Activated naive CD4-positive, alpha-beta T cell treated with Interleukin-2 at 50 U/mL for 16 hours (primary cell): ENCODE measurements around the gene TRAK1.

Source experiments
- DNase-seq: peaks from one replicate; pipeline ENCODE4 v3.0.0-alpha.2; 2020

TRAK1 gene

DNA sequence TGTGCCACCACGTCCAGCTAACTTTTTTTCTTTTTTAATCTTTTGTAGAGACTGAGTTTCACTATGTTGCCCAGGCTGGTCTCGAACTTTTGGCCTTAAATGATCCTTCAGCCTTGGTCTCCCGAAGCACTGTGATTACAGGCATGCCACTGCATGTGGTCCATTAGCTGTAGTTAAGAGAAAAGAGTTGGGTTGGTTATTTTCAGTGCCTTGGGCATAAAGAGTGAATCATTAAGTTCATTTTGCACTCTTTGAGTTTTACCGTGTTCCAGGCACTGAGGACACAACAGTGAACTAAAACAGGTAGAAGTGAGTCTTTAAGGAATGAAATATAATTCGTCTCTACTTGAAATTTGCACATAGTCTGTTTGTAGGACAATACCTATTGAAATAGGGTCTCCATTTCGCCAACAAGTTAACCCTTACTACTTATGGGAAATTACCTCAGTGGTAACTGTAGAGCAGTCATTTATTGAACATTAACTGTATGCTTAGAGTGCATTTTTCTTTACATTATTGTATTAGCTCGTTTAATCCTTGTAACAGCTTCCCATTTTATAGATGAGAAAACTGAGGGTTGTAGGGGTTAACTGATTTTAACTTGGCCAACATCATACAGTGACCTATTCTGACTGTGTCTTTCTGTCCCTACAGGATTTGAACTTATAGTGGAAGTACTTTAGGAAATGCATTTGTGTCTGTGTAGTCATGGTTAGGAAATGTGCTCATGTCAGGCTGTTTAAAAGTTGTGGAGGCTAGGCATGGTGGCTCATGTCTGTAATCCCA, 22.7 kb upstream of the TRAK1 start:
- DNase-seq, result no peak

DNA sequence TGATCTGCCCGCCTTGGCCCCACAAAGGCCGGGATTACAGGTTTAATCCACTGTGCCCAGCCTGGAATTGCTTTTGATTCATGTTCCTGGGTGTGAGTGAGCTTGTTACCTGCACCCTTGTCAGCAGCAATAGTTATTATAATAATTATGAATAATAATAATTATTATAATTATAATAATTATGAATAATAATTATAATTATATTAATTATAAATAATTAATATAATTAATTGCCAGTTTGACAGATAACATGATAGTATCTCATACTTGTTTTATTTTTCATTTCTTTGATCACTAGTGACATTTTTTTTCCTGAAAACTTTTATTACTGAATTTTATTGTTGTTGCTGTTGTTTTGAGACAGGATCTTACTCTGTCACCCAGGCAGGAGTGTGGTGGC, 21.1 kb upstream of the TRAK1 start:
- DNase-seq, result no peak

DNA sequence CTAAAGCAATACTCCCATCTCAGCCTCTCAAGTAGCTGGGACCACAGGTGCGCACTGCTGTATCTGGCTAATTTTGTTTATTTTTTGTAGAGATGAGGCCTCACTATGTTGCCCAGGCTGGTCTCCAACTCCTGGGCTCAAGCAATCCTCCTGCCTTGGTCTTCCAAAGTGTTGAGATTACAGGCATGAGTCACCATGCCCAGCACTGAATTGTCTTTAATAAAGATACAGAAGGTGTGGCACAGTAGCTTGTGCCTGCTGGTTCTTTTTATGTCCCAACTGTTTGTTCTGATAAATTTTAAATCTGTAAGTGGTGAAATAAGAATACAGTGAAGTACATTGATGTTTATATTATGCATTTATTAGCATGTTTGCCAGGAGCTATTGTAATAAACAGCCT, 20.6 kb upstream of the TRAK1 start:
- DNase-seq, result no peak

DNA sequence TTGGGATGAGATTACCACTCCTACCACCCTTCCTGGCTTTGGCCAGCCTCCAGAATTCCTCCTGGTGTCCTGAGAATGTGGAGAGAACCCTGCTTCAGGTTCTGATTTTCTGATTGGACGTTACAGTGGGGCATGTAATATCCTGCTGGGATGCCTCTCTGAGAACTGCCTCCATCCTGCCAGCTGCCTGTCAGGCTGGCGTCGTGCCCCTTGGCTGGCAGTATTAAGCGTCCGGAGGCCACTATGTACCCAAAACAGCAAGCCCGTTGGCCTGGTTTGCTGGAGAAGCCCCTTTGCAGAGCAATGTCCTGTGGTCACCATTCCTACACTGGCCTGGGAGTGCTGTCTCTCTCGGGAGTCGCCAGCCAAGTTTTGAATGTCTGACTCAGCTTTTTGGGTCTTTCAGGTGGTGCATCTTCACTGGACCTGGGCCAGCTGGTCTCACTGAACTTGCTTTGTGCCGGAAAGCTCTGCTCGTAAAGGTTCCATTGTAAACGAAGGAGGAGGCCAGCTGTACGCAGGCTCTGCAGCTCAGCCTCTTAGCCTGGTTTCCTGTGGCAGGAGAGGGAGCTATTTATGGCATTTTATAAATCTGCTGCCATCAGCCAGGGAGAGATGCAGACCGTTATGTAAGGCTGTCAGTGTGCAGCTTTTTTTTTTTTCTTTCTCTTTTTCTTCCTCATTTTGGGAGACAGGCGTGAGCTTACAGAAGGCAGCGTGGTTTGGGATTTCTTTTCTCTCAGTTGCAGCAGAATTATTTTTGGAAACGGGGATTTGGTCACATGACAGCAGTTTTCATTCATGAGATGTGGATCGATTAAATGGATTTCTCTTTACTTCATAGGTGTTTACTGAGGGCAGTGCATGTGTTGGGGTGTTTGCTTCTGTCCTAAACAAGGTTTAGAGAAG, 19.0 kb upstream of the TRAK1 start:
- DNase-seq, result no peak

DNA sequence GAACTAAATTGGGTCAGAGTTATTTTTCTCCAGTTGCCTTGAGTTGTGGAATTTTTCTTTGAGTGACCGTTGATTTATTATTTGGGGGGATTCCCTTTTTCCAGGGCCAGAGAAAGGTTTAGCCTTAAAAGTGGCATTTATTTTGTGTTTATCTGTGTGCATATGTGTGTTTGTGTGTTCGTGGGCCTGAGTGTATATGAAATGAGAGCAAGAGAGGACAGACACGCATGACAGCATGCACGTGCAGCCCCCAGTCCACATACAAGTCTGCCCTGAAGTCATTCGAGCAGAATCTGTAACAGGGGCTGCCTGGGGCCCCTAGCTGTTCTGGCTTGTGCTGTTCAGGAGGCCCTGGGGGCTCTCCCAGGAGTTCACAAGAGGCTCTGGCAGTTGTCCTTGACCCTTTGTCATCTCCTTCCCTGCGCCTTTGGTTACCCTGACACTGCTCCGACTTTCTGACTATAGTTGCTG, 18.3 kb upstream of the TRAK1 start:
- DNase-seq, result no peak

DNA sequence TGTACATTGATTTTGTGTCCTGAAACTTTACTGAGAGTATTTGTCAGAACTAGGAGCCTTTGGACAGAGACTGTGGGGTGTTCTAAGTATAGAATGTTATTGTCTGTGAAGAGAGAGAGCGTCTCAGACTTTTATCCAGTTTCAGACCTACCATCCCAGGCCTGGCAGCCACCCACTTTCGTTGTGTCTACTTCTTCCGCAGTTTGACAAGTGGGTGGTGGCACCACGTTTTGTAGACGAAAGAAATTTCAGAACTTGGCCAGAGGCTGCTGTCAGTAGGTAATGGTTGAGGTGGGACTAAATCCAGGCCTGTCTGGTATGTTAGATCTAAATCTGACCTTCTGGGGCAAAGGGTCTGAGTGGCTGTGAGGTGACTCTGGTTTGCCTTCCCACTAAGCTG, 13.4 kb upstream of the TRAK1 start:
- peak; percentile 15 for DNase-seq

DNA sequence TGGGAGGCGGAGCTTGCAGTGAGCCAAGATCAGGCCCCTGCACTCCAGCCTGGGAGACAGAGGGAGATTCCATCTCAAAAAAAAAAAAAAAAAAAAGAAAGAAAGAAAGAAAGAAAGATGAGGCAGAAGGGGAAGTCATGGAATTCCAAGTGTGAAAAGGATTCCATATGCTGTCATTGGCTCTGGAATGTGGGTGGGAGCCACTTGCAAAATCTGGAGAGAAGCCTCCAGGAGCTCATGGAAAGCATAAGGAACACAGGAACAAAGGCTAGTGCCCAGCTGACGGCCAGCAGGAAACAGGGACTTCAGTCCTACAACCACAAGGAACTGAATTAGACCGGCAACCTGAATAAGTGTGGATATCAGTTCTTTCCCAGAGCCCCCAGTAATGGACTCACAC, 12.5 kb upstream of the TRAK1 start:
- no peak for DNase-seq

DNA sequence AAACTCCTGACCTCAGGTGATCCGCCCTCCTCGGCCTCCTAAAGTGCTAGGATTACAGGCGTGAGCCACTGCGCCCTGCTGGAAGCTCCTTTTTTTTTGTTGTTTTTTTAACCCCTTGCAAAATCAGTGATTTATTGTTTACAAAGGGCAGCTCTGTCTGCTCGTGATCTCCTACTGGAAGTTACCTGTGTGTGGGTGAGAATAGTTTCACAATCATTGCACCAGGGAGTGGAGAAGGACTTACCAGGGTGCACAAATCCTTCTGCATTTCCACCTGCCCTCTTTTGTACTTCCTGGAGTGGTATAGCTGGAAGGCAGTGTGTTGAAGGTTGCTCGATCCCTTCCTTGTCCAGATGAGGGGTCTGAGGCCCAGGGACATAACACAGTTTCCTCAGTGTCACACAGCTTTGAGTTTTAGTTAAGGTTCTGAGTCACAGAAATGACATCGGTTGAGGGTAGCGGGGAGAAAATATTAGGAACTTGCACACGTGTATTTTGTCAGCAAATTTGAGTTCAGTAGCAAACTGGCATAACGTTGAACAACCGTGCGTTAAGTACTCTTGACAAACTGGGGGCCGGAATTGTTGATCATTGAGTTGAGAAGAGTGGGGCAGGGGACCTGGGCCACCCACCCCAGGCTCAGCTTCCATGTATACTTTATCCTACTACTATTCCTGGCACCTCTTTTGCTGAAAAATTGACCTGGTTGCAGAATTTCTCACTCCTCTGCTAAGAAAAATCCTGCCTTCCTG, 11.3 kb upstream of the TRAK1 start:
- no peak for DNase-seq

DNA sequence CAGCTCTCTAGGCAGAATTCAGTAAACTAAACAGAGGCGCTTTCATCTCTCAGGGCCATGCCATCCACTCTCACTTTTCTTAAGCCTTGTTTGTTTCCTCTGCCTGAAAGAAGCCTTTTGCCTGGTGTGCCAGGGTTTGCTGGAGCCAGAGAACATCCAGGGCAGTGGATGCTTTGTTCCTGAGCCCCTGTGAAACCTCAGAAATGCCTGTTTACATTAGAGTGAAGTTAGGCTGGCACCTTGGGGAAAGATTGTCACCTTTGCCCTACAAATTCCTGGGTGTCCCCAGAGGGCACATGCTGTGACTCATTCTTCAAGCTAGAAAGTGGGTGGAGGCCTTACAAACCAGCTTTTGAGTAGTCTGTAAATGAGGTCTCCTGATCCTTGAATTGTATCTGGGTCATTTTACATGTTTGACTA, 10.7 kb upstream of the TRAK1 start:
- DNase-seq, result peak; percentile 32

DNA sequence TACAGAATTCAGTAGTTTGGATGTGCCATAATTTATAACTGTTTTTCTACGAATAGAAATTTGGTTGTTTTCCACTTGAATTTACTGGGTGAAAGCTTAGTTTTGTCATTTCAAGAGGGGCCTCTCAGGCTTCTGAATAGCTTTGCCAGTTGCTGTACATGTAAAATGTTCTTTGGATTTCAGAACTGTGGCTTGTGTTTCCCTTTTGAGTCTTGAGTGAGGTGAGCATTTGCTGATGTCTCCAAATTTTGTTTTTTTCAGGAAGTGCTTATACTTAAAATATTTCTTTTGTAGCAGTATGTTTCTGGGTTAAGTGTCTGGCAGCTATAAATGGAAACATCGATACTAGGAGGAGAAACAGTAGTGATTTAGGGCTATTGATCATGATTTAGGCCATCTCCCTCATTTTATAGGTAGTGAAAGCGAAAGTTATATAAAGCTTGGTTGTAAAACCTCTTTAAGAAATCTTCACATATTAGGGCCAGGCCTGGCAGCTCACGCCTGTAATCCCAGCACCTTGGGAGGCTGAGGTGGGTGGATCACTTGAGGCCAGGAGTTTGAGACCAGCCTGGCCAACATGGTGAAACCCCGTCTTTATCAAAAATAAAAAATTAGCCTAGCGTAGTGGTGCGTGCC, 9.2 kb upstream of the TRAK1 start:
- no peak for DNase-seq

DNA sequence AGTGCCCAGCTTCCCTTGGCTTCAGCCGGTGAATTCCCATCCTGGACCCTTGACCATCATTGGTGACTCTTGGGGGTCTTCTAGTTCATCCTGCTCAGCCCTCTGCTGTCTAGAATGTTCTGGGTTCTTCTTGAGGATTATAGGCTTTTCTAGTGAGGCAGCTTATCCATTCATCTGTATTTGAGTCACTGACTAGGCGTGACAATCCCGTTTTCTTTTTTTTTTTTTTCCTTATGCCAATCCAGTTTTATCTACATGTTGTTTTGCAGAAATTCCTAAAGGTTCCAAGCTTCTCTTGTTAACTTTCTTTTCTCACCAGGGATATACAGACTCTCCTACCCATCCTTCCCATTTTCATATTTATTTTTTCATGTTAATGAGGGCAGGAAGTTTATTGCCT, 6.6 kb upstream of the TRAK1 start:
- DNase-seq, result no peak

DNA sequence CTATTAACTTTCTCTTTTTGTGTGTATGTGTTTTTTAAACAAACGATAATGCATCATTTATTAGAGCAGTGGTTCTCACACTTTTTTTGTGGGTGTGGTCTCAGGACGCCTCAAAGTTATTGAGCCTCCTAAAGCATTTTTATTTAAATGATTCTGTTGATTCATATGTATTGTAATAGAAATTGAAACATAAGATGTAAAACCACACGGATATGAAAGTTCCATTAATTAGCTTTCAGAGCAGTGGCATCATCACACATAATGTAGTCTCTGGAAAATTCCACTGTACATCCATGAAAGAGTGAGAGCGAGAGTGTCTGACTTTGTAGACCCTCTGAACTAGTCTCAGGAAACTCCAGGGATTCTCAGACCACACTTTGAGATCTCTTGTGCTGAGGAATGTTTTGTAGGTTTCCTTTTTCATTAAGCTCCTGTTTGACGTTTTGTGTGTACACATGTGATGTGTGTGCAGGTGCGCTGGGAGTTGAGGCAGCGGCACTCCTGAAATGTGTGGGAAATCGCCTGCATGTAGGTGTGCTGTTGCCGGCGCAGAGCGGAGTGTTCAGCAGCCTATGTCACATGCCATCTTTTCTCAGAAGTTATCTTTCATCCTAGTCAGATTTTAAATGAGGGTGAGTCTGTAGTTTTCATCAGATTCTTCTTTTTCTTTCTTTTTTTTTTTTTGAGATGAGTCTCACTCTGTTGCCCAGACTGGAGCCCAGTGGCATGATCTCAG, 5.3 kb upstream of the TRAK1 start:
- no peak for DNase-seq

DNA sequence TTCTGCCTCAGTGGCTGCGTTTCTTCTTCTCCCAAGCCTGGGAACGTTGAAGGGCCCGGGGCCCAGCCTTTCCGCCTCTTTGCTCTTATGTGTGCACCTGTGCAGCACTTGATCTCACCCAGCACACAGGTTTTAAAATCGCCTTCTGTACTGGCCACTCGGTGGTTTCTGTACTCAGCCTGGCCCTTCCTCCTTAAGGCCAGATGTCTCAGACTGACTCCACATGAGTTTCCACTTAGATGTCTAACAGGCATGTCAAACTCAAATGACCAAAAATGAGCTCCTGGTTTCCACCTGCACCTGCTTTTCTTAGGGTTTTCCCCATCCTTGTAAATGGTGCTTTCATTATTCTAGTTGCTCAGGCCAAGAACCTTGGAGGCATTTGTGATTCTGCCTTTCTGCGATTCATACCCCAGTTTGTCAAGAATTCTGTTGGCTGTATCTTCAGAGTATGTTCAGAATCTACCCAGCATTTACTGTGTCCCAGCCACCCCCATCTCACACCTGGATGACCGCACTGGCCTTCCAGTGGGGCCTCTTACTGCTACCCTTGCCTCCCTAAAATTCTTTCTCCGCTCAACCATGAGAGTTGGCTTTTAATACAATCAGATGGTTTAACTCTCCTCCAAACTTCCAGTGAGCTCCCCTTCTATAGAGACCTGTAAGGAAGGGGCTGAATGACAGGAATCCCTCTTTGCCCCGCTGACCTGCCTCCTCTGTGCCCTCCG, 2.2 kb upstream of the TRAK1 start:
- no peak for DNase-seq

DNA sequence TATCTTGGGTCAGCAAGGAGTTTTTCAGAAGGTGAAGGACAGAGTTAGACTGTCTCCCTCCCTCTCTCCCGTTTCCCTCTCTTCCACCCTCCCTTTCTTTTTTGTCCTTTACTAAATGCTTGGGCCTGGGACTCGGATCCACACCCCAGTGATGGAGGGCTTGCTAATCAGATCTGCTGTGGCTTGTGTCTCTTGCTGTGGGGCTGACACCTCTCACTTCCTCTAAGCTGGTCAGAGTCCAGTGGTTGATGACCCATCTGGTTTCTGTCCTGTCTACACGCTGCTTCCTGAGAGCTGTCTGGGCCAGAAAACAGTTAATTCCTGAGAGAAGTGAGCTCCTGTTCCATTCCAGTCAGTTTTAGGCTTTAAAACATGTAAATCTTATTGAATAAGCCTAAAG, 849 bp downstream of the TRAK1 start:
- DNase-seq, result no peak

DNA sequence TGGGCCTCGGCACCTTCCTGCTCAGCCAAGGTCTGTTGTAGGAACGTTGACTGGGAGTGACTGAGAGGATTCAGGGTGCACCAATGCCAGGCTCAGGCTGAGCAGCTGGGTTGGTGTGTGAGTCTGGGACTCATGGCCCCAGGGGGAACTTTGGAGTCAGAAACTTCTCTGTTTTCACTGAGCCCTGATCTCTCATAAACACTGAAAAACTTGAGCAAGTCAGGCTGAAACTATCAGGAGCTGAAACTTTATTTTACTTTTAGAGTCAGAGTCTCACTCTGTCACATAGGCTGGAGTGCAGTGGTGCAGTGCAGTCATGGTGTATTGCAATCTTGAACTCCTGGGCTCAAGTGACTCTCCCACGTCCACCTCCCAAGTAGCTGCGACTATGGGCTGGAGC, 3.0 kb downstream of the TRAK1 start:
- DNase-seq, result no peak

DNA sequence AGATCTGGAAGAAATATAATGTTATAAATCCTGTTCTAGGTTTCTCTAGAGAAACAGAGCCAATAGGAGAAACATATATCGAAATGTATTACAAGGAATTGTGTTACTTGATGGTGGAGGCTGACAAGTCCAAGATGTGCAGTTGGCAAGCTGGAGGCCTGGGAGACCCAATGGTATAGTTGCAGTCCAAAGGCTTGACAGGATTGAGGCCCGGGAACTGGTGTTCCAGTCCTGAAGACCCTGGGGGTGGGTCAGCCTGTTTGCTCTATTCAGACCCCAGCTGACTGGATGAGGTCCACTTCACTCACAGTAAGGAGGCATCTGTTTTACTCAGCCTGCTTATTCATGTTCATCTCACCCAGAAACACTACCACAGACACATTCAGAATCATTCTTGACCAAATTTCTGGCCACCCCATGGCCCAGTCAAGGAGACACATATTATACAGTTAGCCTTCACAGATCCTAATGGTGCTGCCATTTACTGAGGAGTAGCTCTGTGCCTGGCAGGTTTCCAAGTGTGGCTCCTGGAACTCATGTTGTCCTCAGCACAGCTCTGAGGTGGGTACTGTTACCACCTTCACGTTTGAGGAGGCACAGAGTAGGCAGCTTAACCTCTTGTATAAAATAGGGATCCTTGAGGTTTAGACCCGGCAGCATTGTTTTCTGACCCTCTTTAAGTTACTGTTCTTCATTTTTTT, 3.7 kb downstream of the TRAK1 start:
- no peak for DNase-seq

DNA sequence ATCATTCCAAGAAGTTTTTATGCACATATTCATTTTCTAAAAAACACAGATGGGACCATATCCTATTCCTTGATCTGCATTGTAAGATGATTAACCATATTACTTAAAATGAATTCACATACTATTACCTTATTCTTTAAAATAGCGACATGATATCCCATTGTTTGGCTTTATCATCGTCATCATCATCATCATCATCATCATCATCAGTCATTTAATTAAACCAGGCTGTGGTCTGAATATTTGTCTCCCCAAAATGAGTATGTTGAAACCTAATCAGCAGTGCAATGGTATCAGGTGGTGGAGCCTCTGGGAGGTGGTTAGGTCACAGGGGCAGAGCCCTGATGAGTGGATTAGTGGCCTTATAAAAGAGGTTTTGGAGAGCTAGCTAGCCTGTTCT, 4.4 kb downstream of the TRAK1 start:
- DNase-seq, result no peak

DNA sequence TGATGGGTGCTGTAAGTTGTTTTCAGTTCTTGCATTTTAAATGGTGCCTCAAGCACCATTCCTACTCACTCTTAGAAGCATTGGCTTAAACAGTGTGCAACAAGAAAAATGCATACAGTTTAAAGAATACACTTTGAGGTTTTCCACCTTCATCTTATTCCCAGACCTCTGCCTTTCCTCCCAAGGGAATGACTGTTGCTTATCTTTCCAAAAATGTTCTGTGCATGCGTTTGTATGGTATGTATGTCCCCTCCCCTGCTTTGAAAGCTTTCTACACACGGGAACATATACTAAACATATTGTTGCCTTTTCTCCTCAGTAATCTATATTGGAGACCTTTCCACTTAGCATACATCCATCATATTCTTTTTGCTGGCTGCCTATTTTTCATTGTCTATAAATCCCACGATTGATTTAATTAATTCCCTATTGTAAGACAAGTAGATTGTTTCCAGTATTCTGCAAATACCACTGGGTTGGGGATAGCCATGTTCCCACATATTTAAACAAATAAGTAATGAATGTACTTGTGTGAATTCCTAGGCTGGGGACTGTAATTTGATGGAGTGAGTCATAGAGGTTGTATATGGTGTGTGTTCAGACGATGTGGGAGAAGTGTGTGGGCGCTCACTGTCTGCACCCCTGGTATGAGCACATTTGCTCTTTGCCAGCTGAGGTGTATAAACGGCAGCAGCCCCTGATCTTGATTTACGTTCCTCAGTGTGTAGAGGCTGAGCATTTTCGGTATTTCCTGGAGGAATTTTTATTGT, 5.8 kb downstream of the TRAK1 start:
- peak; percentile 47 for DNase-seq

DNA sequence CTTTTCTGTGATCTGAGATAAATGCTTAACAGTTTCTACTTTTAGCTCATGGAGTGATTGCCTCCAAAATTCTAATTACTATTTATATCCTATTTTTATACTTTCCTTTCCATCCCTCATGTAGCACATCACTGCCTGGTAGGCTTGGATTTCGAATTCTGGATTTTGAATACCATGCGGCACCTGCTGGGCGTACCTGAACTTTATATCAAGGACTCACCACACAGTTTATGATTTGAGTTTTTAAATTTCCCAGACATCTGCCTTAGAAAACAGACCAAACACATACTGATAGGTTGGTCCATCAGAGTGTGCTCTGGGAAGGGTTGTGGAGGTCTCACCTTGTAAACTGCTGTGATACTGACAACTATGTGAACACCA, 6.4 kb downstream of the TRAK1 start:
- DNase-seq, result no peak

DNA sequence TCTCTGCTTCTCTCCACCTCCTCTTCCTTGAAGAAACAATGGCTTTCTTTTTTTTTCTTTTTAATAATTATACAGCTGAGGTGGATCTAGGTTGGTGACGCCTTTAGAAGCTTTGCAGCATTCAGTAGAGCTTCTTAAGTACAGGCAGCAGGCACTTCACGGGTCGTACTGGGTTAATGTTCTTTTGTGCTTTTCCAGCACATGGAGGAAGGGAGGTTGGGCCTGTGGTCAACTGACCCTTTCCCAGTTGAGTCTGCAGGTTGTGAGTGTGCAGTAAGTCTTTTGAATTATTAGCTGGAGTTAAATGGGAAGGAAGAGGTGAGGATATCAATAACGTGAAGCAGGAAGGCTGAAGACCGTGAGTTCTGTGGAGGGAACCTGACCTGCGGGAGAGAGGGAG, 7.0 kb downstream of the TRAK1 start:
- DNase-seq, result no peak
